Erythroblast (primary cell): Measurements from ENCODE around the gene R3HDM4.

Experiments used
- GATA1 ChIP-seq: IDR thresholded peaks from 2 replicates; pipeline ENCODE4 v1.6.1; 2011; ENCODE audit warnings: low read depth, mild to moderate bottlenecking, control low read depth, low read length, moderate library complexity
- POLR2A ChIP-seq: IDR thresholded peaks from 2 replicates; pipeline ENCODE4 v1.6.1; 2011; ENCODE audit warnings: mild to moderate bottlenecking, low read length

DNA sequence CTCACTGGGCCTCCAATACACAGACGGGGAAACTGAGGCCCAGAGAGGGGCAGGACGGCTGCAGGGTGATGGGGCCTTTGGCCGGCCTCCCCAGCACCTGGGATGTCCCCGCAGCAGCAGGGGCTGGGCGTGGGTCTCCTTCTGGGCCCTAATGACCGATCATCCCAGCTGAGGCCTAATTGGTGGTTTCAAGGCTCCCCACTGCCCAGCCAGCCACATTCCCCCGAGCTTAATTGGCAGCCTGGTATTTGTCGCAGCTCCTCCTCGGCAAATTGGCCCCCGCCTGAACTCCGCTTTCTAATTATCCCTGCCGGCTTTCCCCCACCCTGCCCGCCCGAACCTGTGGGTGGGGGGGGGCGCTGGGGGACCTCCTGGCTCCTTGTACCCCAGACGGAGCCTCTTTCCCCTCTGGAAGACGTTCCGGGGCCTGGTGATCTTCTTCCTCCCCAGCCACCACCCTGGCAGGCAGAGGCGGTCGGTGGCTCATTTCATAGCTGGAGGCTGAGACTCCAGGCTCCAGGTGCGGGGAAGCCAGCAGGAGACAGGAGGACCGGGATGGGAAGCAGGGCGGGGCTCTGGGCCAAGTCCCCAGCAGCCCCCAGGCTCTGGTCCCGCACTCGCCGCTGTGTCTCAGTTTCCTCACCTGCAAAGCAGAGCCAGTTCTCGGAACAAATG, 43.9 kb upstream of the R3HDM4 start:
- TF ChIP-seq POLR2A (no peak), GATA1 (no peak)
